HG03159 (cell line): Measurements from ENCODE around the gene DHFR2.
"Not testable (repeated sequence)": the region's sequence is repeated elsewhere in the genome, so short reads cannot be mapped to it uniquely, and the experiment has no call there.

Source experiments
- ATAC-seq: cut with Tn5 transposase; IDR thresholded peaks from one replicate; pipeline ENCODE4 v1.9.1; 2021; ENCODE audit warnings: mild to moderate bottlenecking, moderate library complexity; ENCODE audit not compliant: unreplicated experiment

Gene DHFR2

DNA sequence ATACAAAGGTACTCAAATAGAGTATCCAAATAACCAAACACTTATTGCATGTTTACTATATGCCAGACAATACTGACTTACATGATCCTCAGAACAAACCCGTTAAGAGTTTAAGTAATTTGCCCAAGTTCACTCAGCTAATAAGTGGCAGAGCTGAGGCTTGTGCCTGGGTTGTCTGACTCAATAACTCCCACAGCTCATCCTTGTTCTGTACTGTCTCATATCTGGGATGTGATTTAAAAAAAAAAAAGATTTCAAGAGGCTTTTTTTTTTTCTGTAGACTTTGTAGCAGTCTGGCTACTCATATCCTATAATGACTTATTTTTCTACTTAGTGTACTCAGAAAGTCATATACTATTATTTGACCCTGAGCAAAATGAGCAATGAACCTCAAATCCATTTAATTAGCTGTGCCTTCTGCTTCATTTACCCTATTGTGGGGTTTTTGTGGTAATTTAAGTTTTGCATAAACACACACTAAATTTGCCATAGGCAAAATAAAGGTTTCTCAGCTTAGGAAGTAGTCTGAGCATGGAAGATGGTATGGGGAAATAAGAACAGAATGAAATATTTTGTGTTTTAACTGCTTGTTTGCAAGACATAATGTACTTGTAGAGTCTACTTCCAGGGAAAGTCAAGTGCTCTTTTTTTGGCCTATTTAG is 3.2 kb upstream of the DHFR2 start:
- ATAC-seq = no peak

DNA sequence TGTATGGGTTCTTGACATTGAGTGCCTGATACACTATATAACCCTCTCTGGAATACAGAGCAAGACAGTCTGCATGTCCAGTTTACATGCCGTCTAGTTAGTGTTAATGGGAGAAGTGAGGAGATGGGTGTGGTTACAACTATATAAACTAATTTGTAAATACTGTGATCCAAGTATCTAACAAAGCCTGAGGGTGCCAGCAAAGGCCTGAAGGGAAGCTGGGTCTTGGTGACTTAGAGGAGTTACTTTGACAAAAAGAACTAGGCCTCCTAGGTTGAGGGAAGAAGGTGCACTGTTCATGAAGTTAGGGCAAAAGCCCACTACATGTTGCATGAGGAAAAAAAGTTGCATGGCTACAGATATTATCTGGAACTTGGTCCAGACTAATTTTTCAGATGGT is 2.4 kb upstream of the DHFR2 start:
- ATAC-seq = no peak

- no peak for ATAC-seq
Measured at GRCh38 chr3:94064243-94064860, 1.6 kb upstream of the DHFR2 start.

GRCh38 chr3:94063496-94064119 is 892 bp upstream of the DHFR2 start:
- no peak for ATAC-seq

GRCh38 chr3:94061297-94061696 is 1.4 kb downstream of the DHFR2 start:
- no peak for ATAC-seq

DNA sequence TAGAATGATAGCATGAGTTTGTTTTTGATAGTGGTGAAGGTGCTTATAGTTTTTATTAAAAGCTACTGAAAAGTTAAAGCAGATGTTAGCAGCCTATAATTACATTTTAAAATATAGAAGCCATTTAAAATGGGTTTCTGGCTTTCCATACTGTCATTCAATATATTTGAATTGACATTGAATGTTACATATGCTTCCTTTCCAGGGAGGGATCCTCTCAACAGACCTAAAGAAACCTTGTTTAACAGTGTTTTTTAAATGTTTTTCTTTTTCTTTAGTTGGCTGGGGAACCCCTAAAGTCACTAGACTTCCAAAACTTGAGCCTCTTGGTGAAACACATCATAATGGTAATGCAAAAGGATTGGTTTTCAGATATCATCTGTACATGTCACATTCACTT is 12.2 kb downstream of the DHFR2 start:
- ATAC-seq = no peak

DNA sequence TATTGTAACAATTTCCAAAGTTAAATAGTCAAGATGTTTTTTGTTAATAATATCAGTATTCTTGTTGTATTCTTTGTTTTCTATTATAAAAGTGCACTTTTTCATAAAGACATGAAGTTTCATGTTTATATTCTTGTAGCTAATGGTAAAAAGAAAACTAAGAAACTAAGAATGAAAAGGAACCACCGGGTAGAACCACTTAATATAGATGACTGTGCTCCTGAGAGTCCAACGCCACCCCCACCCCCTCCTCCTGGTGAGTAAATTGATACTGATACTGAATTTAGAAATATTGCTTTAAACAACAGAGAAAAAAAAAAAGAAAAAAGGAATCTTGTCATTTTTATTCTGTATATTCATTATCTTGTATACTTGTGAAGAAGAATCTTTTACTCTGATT is 13.4 kb downstream of the DHFR2 start:
- no peak for ATAC-seq

DNA sequence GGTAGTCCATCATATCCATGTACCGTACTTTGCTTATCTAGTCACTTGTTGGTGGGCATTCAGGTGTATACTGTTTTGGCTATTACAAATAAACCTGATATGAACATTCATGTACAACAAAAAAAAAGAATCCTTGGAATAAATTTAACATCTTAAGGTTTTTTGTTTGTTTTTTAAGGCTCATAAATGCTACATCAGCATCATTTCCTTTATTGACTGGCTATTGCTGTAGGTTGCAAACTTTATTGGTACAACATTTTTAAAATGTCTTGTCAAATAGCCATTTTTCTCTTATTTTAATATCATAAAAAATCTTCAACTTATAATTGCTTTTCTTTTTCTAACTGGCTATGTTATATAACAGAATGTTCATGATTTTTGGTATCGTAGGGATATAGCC is 16.2 kb downstream of the DHFR2 start:
- ATAC-seq = no peak

DNA sequence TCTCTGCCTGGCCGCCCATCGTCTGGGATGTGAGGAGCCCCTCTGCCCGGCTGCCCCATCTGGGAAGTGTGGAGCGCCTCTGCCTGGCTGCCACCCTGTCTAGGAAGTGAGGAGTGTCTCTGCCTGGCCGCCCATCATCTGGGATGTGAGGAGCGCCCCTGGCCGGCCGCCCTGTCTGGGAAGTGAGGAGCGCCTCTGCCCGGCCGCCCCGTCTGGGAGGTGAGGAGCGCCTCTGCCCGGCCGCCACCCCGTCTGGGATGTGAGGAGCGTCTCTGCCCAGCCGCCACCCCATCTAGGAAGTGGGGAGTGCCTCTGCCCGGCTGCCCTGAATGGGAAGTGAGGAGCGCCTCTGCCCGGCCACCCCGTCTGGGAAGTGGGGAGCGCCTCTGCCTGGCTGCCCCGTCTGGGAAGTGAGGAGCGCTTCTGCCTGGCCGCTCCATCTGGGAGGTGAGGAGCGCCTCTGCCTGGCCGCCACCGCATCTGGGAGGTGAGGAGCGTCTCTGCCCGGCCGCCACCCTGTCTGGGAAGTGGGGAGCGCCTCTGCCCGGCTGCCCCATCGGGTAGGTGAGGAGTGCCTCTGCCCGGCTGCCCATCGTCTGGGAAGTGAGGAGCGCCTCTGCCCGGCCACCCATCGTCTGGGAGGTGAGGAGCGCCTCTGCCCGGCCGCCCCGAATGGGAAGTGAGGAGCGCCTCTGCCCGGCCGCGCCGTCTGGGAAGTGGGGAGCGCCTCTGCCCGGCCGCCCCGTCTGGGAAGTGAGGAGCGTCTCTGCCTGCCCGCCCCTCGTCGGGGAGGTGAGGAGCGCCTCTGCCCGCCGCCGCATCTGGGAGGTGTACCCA is 18.4 kb downstream of the DHFR2 start:
- ATAC-seq = not testable (repeated sequence)

DNA sequence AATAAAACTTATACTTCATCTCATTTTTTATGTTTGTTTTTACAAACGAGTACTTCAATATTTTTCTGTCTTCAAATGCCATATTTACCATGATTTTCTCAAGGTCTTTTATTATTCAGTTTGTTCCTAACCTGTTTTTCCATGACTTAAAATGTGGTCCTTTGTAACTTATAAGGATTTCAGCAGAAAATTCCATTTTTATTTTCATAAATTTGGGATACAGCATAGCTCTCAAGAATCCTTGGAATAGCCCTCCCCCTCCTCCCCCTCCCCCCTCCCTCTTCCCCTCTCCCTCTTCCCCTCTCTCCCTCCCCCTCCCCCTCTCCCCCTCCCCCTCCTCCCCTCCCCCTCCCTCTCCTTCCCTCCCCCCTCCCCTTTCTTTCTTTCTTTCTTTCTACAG is 19.4 kb downstream of the DHFR2 start:
- ATAC-seq = no peak

DNA sequence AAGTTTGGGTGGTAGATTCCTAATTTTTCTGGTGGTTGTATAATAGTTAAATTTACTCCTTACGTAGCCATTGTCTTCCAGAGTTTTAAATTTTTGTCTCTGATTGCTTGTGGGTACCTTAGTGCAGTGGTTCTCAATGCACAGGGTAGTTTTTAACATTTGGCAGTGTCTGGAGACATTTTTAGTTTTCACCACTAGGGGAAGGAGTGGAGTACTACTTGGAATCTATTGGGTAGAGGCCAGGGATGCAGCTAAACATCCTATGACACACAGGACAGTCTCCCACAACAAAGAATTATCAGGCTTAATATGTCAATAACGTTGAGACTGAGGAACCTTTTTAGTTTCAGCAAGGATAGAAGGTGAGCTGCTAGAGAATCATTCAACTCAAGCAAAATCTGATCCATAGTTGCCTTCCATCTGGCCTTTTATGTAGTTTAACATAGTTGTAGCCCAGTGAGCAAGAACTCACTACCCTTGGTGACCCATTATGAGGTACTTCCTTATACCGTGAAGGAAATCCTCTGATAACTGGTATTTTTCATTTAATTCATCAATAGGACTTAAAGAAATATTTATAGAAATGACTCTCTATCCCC is 25.7 kb downstream of the DHFR2 start:
- no peak for ATAC-seq

DNA sequence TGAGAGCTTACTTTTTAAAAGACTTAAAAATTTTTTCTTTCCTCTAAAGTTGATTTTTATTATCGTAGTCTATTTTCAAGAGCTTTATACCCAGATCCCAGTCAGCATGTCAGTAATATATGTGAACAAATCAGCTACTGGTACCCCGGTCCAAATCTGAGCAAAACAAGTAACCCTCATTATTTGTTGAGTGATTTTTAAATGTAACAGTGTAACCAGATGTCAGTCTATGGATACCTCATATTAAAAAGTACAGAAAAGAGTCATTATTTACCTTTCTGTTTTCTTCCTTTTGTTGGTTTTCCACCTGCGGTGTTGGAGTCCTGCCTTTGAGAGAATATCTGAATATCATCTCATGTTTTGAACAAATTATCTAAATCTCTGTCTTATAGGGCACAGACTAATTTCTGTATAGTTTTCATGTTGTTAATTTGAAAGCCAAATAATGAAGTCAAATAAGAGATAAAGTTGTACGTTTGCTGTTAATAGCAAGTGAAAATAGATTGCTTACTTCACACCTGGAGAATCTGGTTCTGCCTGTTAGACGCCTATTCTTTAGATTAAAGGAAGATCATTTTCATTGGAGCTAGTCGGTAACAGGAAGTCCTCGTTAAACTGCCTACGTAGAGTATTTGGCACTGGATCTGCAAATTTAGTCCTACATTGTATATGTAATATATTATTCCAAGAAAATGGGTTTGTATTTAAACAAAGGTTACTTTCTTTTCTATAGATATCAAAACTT is 34.5 kb downstream of the DHFR2 start, which contains the start of gene STX19:
Gene STX19 (minus strand): TSS at position 505 of the 745 bp plus-strand sequence. CDS start 13,328 bp downstream, outside the sequence.
- no peak for ATAC-seq

GRCh38 chr3:94026623-94027022 is 36.1 kb downstream of the DHFR2 start:
- no peak for ATAC-seq

- ATAC-seq = no peak
Measured at GRCh38 chr3:94024385-94024784, 38.3 kb downstream of the DHFR2 start.

- ATAC-seq = no peak
Measured at GRCh38 chr3:94020293-94020692, 42.4 kb downstream of the DHFR2 start.

- no peak for ATAC-seq
Measured at GRCh38 chr3:94019659-94020058, 43.1 kb downstream of the DHFR2 start.

DNA sequence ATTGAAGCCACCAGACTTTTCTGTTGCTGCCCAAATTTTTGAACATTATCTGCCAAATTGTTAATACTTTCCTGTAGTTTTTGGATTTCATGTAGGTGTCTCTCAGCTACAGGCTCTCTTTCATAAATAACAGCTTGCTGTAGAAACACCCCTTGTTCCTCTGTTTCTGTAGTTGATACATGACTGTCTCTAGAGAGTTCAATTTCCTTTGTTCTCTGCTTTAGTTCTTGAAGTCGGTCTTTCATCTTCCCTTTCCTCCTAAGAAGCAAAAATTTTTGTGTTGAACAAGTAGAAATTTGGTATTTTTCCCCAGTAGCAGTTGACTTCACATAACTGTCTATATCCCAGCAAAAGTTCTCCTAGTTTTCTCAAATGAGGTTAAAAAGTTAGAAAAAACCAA is 47.7 kb downstream of the DHFR2 start:
- no peak for ATAC-seq

GRCh38 chr3:94012185-94012584 is 50.5 kb downstream of the DHFR2 start:
- ATAC-seq = no peak

- ATAC-seq = no peak
Measured at GRCh38 chr3:94011233-94011711, 51.4 kb downstream of the DHFR2 start.

GRCh38 chr3:94009608-94010007 is 53.1 kb downstream of the DHFR2 start:
- ATAC-seq = no peak
